D721Med (cell line): ENCODE results near the gene EPHB1.

Experiments used
- DNase-seq: peaks from one replicate; pipeline ENCODE4 v3.0.0; 2011; ENCODE audit warnings: low spot score; ENCODE audit not compliant: insufficient read length
- FAIRE-seq: peaks from 2 replicates; lab custom pipeline; 2011; peaks lifted over from hg19 to GRCh38; lab: Jason Lieb, UNC
- TF ChIP-seq, protein P1 (sequence below): IDR thresholded peaks from 2 replicates; pipeline ENCODE4 v1.5.1; 2012; ENCODE audit warnings: mild to moderate bottlenecking, control low read depth; ENCODE audit not compliant: insufficient read depth; ENCODE audit errors: missing control alignments

The EPHB1 gene

DNA sequence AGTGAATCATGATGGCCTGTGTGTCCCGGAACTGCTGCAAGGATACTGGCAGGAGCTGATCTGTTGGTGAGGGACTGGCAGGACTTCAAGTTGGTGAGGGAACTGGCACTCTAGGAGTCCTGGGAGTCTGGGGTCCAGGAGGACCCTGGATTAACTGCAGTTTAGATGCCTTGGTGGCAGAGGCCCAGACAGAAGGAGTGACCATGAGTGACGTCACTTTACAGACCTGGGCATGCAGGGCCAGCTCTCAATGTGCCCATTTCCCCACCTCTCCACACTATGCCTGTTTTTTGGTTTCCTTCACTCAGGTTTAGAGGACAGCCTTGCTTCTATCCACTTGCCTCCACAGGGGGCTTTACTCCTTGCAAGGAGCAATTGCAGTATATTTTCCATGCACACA lies 154.1 kb downstream of the EPHB1 start:
- no peak for DNase-seq
- TF ChIP-seq, protein P1, sequence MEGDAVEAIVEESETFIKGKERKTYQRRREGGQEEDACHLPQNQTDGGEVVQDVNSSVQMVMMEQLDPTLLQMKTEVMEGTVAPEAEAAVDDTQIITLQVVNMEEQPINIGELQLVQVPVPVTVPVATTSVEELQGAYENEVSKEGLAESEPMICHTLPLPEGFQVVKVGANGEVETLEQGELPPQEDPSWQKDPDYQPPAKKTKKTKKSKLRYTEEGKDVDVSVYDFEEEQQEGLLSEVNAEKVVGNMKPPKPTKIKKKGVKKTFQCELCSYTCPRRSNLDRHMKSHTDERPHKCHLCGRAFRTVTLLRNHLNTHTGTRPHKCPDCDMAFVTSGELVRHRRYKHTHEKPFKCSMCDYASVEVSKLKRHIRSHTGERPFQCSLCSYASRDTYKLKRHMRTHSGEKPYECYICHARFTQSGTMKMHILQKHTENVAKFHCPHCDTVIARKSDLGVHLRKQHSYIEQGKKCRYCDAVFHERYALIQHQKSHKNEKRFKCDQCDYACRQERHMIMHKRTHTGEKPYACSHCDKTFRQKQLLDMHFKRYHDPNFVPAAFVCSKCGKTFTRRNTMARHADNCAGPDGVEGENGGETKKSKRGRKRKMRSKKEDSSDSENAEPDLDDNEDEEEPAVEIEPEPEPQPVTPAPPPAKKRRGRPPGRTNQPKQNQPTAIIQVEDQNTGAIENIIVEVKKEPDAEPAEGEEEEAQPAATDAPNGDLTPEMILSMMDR = no peak
- FAIRE-seq = no peak

DNA sequence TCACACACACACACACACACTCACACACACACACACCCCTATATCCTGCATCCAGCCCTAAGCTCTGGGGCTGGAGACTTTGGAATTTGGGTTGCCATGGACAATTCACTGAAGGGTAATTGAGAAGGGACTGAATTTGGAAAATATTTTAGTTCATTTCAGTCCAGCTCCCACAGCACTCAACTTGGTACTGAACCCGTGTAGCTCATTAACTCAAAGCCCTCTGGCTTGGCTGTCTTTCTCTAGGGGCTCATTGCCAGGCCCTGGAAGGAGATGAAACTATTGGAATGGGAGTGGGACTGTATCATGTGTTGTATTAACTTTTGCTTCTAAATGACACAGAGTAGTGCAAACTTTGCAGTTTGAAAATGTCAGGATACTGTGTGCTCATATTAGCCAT lies 157.3 kb downstream of the EPHB1 start:
- no peak for FAIRE-seq
- TF ChIP-seq, protein P1 = no peak
- DNase-seq = no peak

DNA sequence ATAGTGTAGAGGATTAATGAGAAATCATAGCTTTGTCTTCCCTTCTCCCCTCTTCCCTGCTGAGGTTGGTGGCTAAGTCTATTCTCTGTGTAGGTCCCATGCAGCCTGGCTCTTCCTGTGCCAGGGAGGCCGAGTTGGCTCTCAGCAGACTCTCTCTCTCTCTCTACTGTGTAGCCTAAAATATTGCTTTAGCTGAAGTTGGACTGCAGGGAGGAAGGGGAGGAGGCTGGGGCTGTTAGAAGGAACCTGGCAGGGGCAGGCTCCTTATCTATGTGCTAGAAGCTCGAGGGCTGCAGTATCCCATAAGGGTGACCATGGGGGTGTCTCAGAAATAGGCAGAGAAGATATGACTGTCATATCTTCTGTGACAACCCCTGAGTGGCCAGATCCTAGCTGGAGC lies 160.8 kb downstream of the EPHB1 start:
- TF ChIP-seq, protein P1 = no peak
- no peak for FAIRE-seq
- no peak for DNase-seq

DNA sequence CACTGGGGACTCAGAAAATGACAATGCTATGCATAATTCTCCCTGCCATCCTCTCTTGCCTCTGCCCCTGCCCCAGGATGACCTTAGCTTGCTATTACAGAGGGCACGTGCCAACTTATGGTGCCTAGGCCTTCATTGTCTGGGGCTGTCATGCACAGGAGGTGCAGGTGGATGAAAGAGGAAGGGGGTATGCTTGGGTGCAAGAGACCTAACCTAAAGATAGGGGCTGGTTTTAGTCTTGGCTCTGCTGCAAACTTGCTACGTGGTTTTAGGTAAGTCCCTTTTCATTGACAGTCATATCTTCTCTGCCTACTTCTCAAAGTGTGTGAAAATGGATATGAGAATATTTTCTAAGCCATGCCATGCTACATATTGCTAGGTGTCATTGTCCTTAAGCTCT lies 161.3 kb downstream of the EPHB1 start:
- DNase-seq (no peak), FAIRE-seq (no peak)

DNA sequence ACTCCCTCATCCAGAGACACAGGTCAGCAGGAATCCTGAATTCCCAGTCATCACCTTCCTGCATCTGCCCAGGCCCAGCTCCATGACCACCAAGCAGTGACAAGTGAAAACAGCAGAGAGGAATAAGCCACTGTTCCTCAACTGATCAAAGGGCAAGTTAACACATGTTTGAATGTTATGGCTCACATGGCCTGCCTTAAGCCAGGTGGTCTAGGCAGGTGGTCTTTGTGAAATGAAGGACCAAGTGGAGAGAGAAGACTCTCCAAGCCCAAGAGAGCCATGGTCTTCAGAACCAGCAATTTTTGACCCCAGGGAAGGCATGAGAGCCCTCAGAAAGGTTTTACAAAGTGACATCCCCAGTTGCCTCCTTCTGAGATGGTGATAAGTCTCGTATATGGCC lies 161.8 kb downstream of the EPHB1 start:
- FAIRE-seq (no peak), DNase-seq (no peak)
- TF ChIP-seq, protein P1 = no peak

More for the DNA sequence above, 161.3 kb downstream of the EPHB1 start:
- TF ChIP-seq, protein P1 = no peak

DNA sequence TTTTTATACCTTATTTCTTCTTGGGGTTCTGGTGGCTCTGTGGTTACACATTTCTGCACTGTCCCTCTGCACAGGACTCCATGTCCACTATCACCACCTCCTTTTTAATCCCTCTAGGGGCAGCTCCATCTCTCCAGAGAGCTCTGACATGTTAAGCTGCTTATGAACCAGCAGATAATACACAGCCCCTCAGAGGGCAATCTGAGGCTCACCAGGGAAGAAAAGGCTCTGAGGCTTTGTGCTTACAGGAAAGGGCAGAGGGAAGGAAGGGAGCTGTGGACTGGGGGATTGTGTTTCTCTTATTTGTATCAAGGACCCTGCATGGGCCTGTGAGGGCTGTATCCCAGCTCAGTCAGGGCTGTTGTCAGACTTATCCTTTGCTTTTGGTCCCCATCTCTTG lies 164.5 kb downstream of the EPHB1 start:
- FAIRE-seq (no peak), DNase-seq (peak; percentile 34)
- TF ChIP-seq, protein P1 = no peak

DNA sequence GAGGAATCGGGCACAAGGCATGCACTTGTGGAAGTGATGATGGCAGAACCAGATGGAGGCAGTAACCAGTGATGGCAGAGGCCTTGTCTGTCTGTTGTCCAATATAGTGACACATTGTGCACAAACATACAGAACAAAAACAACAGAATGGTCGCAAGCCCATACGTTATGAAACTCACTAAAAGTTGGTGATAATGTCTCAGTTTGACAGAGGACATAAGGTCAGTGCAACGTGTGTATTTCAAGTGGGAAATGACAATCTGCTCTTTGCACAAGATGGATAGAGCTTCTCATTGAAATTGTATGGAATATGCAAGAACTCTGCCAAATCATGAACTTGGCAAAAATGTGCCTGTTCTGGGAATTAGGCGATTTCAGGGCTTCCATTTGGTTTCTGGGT lies 169.2 kb downstream of the EPHB1 start:
- no peak for FAIRE-seq
- DNase-seq = no peak
- TF ChIP-seq, protein P1 = no peak
